ENCODE results near the gene RASGEF1C.

DNA sequence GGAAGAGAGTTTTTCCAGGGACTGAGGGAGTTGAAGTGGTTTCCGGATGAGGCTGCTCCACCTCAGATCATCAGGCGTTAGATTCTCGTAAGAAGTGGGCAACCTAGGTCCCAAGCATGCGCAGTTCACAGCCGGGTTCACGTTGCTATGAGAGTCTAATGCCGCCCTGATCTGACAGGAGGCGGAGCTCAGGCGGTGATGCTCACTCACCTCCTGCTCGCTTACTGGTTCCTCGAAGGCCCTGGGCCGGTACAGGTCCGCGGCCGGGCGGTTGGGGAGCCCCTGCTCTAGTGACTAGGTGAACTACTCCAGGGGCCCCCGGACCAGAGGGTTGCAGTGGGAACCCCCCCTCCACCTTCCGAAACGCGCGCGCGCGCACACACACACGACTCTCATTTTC, 136.5 kb downstream of the RASGEF1C start:
- TF ChIP-seq, protein P1, sequence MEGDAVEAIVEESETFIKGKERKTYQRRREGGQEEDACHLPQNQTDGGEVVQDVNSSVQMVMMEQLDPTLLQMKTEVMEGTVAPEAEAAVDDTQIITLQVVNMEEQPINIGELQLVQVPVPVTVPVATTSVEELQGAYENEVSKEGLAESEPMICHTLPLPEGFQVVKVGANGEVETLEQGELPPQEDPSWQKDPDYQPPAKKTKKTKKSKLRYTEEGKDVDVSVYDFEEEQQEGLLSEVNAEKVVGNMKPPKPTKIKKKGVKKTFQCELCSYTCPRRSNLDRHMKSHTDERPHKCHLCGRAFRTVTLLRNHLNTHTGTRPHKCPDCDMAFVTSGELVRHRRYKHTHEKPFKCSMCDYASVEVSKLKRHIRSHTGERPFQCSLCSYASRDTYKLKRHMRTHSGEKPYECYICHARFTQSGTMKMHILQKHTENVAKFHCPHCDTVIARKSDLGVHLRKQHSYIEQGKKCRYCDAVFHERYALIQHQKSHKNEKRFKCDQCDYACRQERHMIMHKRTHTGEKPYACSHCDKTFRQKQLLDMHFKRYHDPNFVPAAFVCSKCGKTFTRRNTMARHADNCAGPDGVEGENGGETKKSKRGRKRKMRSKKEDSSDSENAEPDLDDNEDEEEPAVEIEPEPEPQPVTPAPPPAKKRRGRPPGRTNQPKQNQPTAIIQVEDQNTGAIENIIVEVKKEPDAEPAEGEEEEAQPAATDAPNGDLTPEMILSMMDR (IDR thresholded peaks at IDR 0.05; ENCODE audit: low read depth, low read length) = no peak
- TF ChIP-seq EZH2phosphoT487 (IDR thresholded peaks at IDR 0.05; ENCODE audit: low read depth) = no peak
